GM12872 (cell line): ENCODE data around the gene GRB2.

ENCODE experiments used
- TF ChIP-seq, protein P1 (sequence below): IDR thresholded peaks from 3 replicates; pipeline ENCODE4 v1.5.1; 2011; ENCODE audit warnings: low read depth, mild to moderate bottlenecking, low read length, moderate library complexity; ENCODE audit not compliant: insufficient read depth

The GRB2 gene

DNA sequence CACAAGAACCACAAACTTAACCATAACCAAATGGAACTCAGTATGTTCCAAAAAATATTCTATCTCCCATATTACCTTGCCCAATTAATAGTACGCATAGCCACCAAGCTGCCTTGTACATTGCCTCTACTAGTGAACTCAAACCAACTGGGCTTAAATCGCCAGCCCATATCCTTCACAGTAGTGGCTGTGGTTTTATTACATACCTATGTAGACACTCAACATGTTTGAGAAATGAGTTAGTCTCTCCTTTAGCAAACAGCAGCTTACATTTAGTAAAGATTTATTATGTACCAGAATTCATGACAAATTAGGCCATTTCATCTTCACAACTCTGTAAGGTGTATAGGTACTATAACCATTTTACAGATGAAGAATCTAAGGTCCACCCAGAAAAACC is 41.4 kb downstream of the GRB2 start:
- TF ChIP-seq, protein P1, sequence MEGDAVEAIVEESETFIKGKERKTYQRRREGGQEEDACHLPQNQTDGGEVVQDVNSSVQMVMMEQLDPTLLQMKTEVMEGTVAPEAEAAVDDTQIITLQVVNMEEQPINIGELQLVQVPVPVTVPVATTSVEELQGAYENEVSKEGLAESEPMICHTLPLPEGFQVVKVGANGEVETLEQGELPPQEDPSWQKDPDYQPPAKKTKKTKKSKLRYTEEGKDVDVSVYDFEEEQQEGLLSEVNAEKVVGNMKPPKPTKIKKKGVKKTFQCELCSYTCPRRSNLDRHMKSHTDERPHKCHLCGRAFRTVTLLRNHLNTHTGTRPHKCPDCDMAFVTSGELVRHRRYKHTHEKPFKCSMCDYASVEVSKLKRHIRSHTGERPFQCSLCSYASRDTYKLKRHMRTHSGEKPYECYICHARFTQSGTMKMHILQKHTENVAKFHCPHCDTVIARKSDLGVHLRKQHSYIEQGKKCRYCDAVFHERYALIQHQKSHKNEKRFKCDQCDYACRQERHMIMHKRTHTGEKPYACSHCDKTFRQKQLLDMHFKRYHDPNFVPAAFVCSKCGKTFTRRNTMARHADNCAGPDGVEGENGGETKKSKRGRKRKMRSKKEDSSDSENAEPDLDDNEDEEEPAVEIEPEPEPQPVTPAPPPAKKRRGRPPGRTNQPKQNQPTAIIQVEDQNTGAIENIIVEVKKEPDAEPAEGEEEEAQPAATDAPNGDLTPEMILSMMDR: no peak

DNA sequence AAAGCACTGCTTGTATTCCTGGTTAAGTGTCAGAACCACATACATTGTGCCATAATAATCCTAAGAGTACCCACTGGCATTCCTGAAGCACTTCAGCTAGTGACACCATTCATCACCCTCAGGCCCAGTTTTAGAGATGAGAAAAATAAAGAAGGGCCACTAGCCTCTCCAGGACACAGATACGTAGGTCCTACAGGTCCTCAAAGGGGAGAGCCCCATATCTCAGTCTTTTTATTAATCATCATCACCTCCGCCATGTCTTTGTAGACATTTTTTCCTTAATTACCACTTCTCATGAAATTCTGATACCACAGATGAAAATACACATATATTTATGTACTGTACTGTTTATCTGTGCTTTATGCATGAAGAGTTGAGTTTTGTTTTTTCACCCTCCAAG is 43.5 kb downstream of the GRB2 start:
- TF ChIP-seq, protein P1: no peak

DNA sequence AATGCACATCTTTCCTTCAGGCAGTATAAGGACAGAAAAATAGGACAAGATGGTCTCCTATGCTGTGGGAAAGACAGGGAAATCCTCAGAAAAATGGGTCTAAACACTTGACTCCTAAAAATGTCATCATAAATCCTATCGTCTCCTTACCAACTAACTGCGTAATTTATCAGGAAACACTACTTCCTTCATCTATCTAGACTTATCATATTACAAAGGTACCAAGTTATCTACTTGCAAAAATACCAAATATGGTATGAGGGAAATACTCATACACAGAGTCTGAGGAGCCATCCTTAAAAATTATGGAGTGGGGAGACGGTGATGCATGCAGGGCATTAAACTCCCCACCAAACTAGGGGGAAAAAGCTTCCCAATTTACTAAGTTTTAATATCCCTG is 44.1 kb downstream of the GRB2 start:
- TF ChIP-seq, protein P1: no peak

DNA sequence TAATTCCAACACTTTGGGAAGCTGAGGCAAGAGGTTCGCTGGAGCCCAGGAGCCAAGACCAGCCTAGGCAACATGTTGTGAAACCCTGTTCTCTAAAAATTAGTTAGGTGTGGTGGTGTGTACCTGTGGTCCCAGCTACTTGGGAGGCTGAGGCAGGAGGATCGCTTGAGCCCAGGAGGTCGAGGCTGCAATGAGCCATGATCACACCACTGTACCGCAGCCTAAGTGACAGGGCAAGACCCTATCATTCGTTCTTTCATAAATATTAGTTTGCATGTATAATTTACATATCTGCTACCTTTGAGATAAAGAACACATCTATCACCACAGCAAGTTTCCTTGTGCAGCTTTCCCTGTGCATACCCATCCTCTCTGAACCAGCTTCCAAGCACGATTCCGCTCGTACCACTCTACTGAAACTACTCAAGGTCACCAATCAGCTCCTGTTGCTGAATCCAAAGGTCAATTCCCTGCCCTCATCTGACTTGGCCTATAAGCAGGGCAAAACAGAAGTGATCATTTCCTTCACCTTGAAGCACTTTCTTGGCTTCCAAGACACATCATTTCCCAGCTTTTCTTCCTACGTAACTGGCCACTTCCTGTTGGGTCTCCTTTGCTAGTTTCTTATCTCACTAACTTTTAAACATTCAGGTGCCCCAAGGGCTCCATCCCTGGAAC is 49.1 kb downstream of the GRB2 start:
- TF ChIP-seq, protein P1: no peak

DNA sequence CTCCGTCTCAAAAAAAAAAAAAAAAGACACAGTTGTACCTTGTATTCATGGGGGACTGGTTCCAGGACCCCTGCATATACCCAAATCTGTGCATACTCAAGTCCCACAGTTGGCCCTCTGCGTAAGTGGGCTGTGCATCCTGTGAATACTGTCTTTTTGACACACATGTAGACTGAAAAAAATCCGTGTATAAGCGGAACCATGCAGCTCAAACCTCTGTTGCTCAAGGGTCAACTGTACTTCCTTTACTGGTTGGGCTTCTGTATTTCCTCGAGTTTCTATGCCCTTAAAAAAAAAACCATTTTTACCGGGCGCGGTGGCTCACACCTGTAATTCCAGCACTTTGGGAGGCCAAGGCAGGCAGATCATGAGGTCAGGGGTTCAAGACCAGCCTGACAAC is 52.3 kb downstream of the GRB2 start:
- TF ChIP-seq, protein P1: no peak

DNA sequence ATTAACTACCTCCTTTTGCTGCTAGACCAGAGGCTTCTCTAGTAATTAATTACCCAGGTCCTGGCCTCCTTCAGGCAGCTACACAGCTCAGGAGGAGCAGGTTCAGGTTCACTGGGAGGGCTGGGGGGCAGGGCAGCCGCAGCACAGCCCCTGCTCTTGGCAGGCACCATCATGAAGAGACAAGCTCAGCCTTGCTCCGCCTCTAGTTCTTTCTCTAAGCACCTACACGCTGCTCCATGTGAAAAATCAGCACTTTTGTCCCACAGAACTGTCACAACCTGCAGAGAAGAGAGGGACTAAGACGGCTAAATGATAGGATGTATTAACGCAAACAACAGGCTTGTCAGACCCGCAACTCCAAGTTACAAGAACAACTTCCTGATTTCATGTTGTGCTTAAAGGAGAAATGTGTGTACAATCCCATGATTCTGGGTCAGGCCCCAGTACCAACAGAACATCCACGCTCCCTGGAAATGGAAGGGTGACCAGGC is 53.4 kb downstream of the GRB2 start:
- TF ChIP-seq, protein P1: no peak

DNA sequence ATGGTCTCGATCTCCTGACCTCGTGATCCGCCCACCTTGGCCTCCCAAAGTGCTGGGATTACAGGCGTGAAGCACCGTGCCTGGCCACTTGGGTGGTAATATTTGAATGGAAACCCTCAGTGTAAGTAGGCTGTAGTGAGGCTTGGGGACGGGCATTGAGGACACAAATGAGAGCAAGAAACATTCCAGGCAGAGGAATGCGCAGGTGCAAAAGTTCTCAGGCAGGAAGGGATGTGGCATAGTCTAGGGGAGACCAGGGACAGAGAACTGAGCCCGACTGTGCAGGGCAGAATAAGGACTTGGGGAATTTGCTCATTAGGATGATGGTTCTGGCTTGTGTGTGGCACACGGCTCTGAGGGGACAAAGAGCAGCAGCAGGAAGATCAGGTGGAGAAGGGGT is 54.8 kb downstream of the GRB2 start:
- TF ChIP-seq, protein P1: no peak
